Activated T-cell treated with anti-CD3 and anti-CD28 coated beads, Interleukin-2, amount 50 U/mL, for 48 hours (primary cell): ENCODE data around the gene SDC1.

Source experiments
- DNase-seq, 2 experiments: peaks; one replicate each; pipeline ENCODE4 v3.0.0-alpha.2; 2020

SDC1 gene

DNA sequence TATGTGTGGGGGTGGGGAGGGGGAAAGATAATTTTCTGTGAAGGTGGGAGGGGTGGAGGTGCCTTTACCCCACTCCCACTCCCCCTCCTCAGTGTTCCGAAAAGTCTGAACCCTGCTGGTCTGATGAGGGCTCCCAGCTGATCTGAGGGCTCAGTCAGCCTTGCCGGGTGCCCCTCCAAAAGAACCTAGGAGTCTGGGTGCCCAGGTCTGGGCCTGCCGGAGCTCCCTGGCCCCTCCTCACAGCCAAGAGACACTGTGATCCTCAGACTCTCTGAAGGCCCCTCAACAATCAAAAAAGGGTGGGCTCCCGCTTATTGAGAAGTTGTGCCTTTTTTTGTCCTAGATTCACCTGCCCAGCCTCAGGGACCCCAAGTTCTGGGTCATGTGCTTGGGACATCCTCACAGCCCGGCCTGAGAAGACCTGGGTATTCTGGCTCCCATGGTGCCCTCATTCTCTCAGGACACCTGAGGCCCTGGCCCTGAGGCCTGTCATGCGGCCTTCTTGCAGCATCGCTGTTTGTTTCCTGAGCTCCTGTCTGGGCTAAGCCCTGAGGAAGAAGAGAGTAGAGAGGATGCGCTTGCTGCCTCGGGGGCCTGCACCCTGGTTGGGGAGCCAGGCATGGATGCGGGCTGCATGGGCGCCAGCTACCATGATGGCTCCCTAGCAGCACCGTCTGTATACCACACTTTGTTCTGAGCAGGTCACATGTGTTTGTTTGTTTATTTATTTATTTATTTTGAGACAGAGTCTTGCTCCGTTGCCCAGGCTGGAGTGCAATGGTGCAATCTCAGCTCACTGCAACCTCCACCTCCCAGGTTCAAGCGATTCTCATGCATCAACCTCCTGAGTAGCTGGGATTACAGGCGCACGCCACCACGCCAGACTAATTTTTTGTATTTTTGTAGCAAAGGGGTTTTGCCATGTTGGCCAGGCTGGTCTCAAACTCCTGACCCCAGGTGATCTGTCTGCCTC is 44.0 kb downstream of the SDC1 start:
- DNase-seq: no peak

DNA sequence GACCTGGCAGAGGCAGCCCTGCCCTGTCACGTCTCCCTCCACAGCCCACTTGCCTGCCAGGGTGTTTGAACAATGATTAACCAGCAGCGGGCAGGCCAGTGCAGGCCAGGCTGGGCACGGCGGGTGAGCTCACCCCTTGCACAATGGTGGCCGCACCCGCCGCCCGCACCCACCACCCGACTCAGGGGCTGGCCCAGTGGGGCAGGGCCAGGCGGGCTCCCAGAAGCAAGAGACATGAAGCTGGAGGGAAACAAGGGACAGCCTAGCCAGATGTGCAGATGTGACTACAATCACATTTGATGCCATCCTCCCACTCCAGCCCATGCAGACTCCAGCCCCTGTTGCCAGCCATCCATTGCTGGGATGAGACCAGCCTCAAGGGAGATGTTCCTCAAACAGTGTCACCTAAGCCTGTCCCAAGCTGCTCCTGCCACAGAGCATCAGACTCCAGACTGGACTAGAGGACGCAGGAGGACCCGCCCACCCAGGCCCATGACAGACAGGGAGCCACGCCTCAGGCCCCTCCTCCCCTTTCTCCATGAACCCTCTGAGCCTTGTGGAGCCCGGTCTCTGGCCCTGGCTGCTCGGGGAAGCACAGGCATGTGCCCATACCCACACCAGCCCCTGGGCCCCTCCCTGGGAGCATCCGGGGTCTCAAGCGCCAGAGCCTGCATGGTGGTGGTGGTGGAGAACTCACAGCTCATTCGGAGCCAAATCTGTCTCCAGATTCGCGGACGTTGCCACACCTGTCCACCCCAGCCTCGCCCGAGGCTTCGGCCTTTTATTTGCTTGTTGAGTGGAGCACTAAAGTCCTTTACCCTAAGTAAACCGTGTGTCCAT is 45.0 kb downstream of the SDC1 start:
- no peak for DNase-seq

GRCh38 chr2:20179466-20179754 is 45.5 kb downstream of the SDC1 start:
- no peak for DNase-seq

DNA sequence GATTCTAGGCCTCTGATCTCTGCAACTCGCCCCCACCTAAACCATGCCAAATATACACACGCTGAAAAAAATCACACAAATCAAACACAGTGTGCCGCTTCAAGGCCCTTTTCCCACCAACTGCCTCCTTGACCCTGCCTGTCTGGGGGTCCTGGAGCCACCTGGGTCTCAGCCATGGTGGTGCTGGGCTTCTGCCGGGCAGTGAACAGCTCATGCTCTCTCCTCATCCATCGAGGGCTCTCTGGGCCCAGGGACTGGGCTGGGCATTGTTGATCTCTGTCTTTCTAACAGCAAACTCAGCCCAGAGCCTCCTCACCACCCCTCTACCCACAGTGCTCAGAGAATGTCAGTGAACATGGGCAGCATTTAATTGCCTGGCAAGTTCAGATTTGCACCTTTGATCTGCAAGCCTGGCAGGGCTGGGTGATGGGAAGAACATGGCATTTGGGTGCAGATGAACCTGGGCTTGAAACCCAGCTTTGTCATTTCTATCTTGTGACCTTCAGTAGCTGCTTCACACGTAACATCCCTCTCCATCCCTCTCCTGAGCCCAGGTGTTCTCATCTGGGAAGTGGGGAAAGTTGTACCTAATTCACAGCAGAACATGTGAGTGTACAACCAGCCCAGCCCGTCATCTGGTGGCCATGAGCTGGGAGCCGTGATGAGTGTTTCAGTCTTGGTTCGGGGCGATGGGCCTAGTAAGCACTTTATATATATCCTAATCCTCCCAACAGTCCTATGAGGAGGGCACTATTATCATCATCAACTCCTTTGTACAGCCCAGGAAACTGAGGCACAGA is 46.1 kb downstream of the SDC1 start:
- DNase-seq: no peak

GRCh38 chr2:20178249-20178607 is 46.7 kb downstream of the SDC1 start:
- no peak for DNase-seq

- DNase-seq: no peak
Observed at GRCh38 chr2:20177556-20178248, 47.2 kb downstream of the SDC1 start.

DNA sequence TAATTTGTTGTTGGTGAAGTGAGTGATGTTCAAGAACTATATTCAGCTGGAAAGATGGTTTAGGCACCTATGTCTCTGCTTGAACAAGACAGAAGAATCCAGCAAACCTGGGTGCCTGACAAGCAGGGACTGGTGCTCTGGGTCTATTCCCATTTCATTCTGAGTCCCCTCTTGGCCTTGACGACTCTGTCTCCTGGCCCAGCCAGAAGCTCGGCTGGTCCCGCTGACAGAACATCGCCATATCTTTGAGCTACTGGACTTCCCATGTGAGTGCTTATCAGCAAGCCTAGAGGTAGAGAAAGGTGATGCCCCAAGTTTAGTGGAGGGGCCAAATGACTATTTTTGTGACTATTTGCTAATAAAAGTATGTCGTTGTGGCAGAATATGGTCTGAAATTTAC is 48.2 kb downstream of the SDC1 start:
- DNase-seq: no peak

DNA sequence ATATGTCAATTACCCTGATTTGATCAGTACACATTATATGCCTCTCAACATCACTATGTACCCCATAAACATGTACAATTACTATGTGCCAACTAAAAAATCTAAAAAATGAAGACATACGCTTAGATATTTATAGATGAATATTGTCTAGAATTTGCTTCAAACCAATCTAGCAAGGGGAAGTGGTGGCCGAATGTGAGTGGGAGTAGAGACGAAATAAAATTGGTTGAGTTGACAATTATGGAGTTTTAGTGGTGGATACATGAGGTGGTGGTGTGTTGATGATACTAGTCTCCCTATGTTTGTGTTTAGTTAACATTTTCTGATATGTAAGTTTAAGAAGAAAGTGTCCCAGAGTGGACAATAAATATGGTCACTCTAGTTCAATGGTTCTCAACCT is 49.0 kb downstream of the SDC1 start:
- no peak for DNase-seq

DNA sequence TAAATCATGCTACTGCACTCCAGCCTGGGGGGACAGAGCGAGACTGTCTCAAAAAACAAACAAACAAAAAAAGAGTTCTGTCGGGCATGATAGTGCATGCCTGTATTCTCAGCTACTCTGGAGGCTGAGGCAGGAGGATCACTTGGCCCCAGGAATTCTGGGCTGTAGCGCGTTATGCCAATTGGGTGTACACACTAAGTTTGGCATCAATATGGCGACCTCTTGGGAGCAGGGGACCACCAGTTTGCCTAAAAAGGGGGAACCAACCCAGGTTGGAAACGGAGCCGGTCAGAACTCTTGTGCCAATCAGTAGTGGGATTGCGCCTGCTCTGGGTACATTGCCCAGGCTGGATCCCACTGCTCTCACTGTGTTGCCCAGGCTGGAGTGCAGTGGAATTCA is 49.7 kb downstream of the SDC1 start:
- no peak for DNase-seq

GRCh38 chr2:20174410-20174809 is 50.5 kb downstream of the SDC1 start:
- DNase-seq: no peak

DNA sequence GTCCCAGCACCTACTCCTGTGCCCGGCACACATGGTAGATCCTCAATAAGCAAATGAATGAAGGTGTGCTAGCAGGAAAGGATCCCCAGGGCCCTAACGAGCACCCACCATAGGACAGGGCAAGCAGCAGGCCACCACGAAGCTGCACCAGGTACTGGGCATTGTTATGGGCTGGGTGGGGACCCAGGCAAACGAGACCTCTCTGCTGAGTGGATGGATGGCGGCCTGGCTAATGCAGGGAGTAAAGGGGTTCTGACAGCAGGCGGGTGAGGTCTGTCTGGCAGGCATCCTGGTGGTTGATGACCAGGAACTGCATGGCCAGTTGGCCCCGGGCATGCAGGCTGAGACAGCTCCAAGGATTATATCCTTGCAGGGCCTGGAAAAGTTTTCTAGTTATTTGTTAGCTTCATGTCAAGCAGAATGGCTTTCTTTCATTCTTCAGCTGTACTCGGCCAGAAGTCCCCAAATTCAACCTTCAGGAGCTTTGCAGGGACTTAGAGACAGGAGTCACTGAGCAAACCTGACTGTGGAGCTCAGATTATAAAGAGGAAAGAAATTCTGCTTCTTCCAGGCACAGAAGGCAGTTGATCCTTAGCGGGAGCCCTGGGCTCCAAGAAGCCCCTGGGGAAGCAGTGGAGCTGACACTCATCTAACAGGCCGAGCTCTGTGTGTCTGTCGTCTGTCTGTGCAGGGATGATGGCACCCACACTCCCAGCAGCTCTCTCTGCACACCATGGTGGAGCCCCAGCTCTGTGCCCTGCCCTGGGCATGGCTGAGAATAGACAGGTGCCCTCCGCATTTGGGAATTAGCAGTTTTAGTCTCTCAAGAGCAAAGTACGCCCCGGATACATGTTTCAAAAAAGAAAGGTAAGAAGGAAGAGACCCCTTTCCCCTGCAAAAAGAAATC is 51.2 kb downstream of the SDC1 start:
- DNase-seq: no peak

DNA sequence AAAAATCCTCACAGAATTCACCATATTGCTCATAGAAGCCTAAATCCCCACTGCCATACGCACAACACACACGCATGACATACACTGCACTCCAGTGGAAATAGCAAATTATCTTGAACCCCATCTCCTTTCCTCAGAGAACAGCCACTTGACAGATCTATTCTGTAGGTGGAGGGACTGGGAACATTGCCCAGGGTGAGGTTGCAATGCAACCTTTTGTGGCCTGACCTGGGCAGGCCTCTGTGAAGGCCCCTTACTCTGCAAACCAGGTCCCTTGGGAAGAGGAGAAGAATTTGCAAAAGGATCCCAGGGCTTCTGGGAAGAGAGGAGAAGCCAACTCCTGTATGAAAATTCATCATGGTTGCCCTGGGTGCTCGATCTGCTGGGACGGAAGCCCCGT is 51.9 kb downstream of the SDC1 start:
- no peak for DNase-seq

GRCh38 chr2:20172273-20173055 is 52.5 kb downstream of the SDC1 start:
- DNase-seq: no peak

DNA sequence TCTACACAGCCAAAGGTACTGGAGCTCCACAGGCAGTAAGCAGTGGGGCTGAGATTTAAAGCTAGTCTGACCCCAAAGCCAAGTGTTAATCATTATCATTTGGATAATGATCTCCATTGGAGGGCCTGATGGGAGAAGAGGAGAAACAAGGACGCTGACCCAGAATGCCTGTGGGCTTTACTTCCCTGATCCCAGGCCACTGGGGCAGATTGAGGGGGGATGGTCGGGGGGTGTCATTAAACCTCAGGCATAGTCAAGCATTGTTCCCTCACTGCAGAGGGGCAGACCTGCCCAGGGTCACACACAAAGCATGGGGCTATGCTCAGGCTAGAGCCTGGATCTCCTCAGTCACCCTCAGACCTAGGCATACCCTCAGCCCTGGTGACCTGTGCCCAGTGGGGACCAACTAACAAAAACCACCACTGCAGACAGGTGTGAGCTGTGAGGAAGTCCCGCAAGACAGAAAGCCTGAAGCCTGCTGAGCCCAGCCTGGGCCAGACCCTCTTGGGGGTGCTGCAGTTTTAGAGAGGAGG is 53.4 kb downstream of the SDC1 start:
- no peak for DNase-seq

DNA sequence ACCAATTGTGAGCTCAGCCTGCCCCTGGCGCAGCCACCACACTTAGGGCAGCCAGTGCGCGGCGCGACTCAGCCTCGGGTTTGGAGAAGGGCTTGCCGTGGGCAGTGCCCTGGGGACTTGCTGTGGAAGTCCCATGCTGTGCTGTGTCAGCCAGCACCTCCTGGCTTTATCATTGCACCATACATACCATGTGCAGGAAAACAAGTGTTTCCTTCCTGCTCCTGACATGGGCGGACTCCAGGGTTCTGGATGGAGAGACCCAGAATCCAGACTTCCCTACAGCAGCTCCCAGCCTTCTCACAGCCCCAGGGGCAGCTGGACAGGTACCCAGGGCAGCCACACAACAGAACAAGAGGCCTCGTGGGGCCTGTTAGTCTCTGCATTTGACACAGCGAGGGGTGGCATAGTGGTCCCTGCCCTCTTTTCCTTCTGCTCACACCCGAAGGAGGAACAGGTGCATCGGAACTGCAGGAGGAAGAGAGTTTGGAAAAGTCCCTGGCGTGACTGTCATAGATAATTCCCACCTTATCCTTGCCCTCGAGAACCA is 54.2 kb downstream of the SDC1 start:
- DNase-seq: no peak

GRCh38 chr2:20169796-20170703 is 54.9 kb downstream of the SDC1 start:
- no peak for DNase-seq

- DNase-seq: no peak
Observed at GRCh38 chr2:20168727-20169696, 55.9 kb downstream of the SDC1 start.
